ENCODE measurements around the gene NACC1. TPM values are rescaled to one million over a fixed set of nuclear protein-coding genes. Genes with fewer than 3 reads are reported as not detected.

NACC1 gene
- total and polyA plus RNA-seq, 3 donors from 2014 or later = 38.2 to 102 (median 75.9) TPM

GRCh38 chr19:13187419-13187818 lies 69.4 kb downstream of the NACC1 start:
- no peaks in the 10 kb centered on the region for H3K9me3 ChIP-seq
- H3K27me3 ChIP-seq = no peaks in the 10 kb centered on the region
- H3K4me3 ChIP-seq = no peak overlapping the region
- WGBS, 2 donors = 79 to 86% methylated on average over 4 of the region's 4 CpGs
- TF ChIP-seq CTCF (IDR thresholded peaks at IDR 0.05) = no peak
- H3K36me3 ChIP-seq (ENCODE audit: low read depth, missing control alignments) = no peaks in the 10 kb centered on the region
- no peak for DNase-seq
- intact Hi-C loops (cut with DNase I; ENCODE audit: low total_unique reads) = no loop called here
- no peaks in the 10 kb centered on the region for H3K4me1 ChIP-seq
- H3K27ac ChIP-seq = no peak overlapping the region

GRCh38 chr19:13189600-13189999 lies 71.5 kb downstream of the NACC1 start:
- DNase-seq = no peak
- 82 to 83% methylated on average over 4 of the region's 4 CpGs for WGBS, 2 donors
- intact Hi-C loops (cut with DNase I; ENCODE audit: low total_unique reads) = no loop called here
- Histone ChIP-seq H3K4me1 (no peaks in the 10 kb centered on the region), H3K4me3 (no peak overlapping the region), H3K27me3 (no peaks in the 10 kb centered on the region), H3K27ac (no peak overlapping the region), H3K36me3 (ENCODE audit: low read depth, missing control alignments) (no peaks in the 10 kb centered on the region), H3K9me3 (no peaks in the 10 kb centered on the region)
- TF ChIP-seq POLR2A (IDR thresholded peaks at IDR 0.05) (no peak), CTCF (IDR thresholded peaks at IDR 0.05) (no peak)

Other genes with a start within 250 kb of the NACC1 start
- gene DNASE2, start 236.8 kb upstream of the NACC1 start, total RNA-seq = 10 to 100 TPM in 1 of 2 donors, 1 to 10 TPM in 1; 9.0 to 17.4 TPM
- 17.7 TPM for gene DNASE2, start 236.8 kb upstream of the NACC1 start, polyA plus RNA-seq (ENCODE audit: insufficient read depth, low read depth, low replicate concordance)
- under 1 TPM; 0.24 to 0.31 TPM for gene KLF1, start 231.1 kb upstream of the NACC1 start, total RNA-seq
- not detected for gene KLF1, start 231.1 kb upstream of the NACC1 start, polyA plus RNA-seq (ENCODE audit: insufficient read depth, low read depth, low replicate concordance)
- 10 to 100 TPM; 30.5 to 32.1 TPM for gene GCDH, start 227.1 kb upstream of the NACC1 start, total RNA-seq
- 11.0 TPM for gene GCDH, start 227.1 kb upstream of the NACC1 start, polyA plus RNA-seq (ENCODE audit: insufficient read depth, low read depth, low replicate concordance)
- gene SYCE2, start 199.0 kb upstream of the NACC1 start, total RNA-seq = 10 to 100 TPM; 12.3 to 20.4 TPM
- 61.1 TPM for gene SYCE2, start 199.0 kb upstream of the NACC1 start, polyA plus RNA-seq (ENCODE audit: insufficient read depth, low read depth, low replicate concordance)
- 10 to 100 TPM; 53.8 to 65.3 TPM for gene FARSA, start 184.6 kb upstream of the NACC1 start, total RNA-seq
- gene FARSA, start 184.6 kb upstream of the NACC1 start, polyA plus RNA-seq (ENCODE audit: insufficient read depth, low read depth, low replicate concordance) = 55.1 TPM
- 100 to 1,000 TPM; 389 to 467 TPM for gene CALR, start 179.7 kb upstream of the NACC1 start, total RNA-seq
- 538 TPM for gene CALR, start 179.7 kb upstream of the NACC1 start, polyA plus RNA-seq (ENCODE audit: insufficient read depth, low read depth, low replicate concordance)
- gene RAD23A, start 172.4 kb upstream of the NACC1 start, total RNA-seq = 100 to 1,000 TPM; 114 to 136 TPM
- 174 TPM for gene RAD23A, start 172.4 kb upstream of the NACC1 start, polyA plus RNA-seq (ENCODE audit: insufficient read depth, low read depth, low replicate concordance)
- 10 to 100 TPM; 32.2 to 39.8 TPM for gene GADD45GIP1, start 161.0 kb upstream of the NACC1 start, total RNA-seq
- 21.6 TPM for gene GADD45GIP1, start 161.0 kb upstream of the NACC1 start, polyA plus RNA-seq (ENCODE audit: insufficient read depth, low read depth, low replicate concordance)
- 1 to 10 TPM; 1.4 to 2.8 TPM for gene DAND5, start 148.7 kb upstream of the NACC1 start, total RNA-seq
- 0.16 TPM for gene DAND5, start 148.7 kb upstream of the NACC1 start, polyA plus RNA-seq (ENCODE audit: insufficient read depth, low read depth, low replicate concordance)
- 10 to 100 TPM; 51.7 to 62.4 TPM for gene NFIX, start 122.8 kb upstream of the NACC1 start, total RNA-seq
- gene NFIX, start 122.8 kb upstream of the NACC1 start, polyA plus RNA-seq (ENCODE audit: insufficient read depth, low read depth, low replicate concordance) = 47.4 TPM
- 10 to 100 TPM; 15.9 to 35.8 TPM for gene LYL1, start 15.4 kb upstream of the NACC1 start, total RNA-seq
- 21.9 TPM for gene LYL1, start 15.4 kb upstream of the NACC1 start, polyA plus RNA-seq (ENCODE audit: insufficient read depth, low read depth, low replicate concordance)
- gene TRMT1, start 1.5 kb upstream of the NACC1 start, total RNA-seq = 10 to 100 TPM; 44.8 to 50.0 TPM
- 35.9 TPM for gene TRMT1, start 1.5 kb upstream of the NACC1 start, polyA plus RNA-seq (ENCODE audit: insufficient read depth, low read depth, low replicate concordance)
- 10 to 100 TPM; 27.2 to 37.6 TPM for gene STX10, start 32.1 kb downstream of the NACC1 start, total RNA-seq
- gene STX10, start 32.1 kb downstream of the NACC1 start, polyA plus RNA-seq (ENCODE audit: insufficient read depth, low read depth, low replicate concordance) = 18.1 TPM
- gene IER2, start 32.1 kb downstream of the NACC1 start, total RNA-seq = 10 to 100 TPM; 18.1 to 29.4 TPM
- gene IER2, start 32.1 kb downstream of the NACC1 start, polyA plus RNA-seq (ENCODE audit: insufficient read depth, low read depth, low replicate concordance) = 23.3 TPM

Data from testis (tissue), 3 donors.